ENCODE data around the gene FAM200C. TPM values are rescaled to one million over a fixed set of nuclear protein-coding genes. Genes with fewer than 3 reads are reported as not detected.
A peak's percentile ranks its signal among the peaks of the same experiment; 100 is the strongest.

The FAM200C gene
- total and polyA plus RNA-seq, 9 of the 15 experiments (the other 6 are each of a cell fraction or from before 2014, with no cell fraction given): 1.3 to 7.0 (median 1.8) TPM

DNA sequence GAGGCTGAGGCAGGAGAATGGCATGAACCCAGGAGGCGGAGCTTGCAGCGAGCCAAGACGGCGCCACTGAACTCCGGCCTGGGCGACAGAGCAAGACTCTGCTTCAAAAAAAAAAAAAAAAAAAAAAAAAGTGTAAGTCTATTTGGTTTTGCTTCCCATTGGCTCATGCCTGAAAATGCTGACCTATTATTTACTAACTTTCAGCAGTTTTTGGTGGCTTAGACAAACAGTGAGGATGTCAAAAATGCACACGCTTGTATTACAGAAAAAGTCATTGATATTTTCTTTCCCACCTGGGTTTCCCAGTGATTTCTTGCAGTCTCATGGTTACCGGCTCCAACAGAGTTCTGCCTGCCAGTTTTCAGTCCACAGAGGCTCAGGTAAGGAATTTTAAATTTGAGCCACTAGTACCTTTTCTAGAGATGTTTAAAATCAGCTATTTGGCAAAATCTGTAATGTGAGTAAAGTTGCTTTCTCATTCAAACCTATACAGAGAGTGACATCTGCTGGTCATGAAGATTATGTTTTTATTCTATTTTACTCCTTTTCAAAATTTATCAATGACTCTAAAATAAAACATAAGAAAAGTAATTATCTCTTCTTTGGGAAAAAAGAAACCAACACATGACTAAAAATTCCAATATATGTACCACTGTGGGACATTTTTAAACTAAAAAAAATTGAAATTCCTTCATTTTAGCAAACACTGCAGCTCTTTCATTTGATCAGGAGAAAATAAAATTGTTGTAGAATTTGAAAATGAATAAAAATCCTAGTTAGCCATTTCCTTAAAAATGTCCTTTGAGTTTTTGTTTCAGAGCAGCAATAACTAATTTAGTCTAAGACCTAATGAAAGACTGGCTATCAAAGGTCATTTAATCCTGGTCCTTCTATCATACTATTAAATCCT, 8.8 kb downstream of the FAM200C start (continued):
- TF ChIP-seq, protein P1, sequence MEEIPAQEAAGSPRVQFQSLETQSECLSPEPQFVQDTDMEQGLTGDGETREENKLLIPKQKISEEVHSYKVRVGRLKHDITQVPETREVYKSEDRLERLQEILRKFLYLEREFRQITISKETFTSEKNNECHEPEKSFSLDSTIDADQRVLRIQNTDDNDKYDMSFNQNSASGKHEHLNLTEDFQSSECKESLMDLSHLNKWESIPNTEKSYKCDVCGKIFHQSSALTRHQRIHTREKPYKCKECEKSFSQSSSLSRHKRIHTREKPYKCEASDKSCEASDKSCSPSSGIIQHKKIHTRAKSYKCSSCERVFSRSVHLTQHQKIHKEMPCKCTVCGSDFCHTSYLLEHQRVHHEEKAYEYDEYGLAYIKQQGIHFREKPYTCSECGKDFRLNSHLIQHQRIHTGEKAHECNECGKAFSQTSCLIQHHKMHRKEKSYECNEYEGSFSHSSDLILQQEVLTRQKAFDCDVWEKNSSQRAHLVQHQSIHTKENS (CRISPR knock-in tag; IDR thresholded peaks at IDR 0.05): no peak
- TF ChIP-seq BRCA1 (IDR thresholded peaks at IDR 0.05): no peak
- no peak for TF ChIP-seq BRCA1 (CRISPR knock-in tag; IDR thresholded peaks at IDR 0.05)
- TF ChIP-seq CBX2 (IDR thresholded peaks at IDR 0.05; ENCODE audit: insufficient read depth, low read length, poor library complexity, severe bottlenecking): no peak
- TF ChIP-seq, protein P2, sequence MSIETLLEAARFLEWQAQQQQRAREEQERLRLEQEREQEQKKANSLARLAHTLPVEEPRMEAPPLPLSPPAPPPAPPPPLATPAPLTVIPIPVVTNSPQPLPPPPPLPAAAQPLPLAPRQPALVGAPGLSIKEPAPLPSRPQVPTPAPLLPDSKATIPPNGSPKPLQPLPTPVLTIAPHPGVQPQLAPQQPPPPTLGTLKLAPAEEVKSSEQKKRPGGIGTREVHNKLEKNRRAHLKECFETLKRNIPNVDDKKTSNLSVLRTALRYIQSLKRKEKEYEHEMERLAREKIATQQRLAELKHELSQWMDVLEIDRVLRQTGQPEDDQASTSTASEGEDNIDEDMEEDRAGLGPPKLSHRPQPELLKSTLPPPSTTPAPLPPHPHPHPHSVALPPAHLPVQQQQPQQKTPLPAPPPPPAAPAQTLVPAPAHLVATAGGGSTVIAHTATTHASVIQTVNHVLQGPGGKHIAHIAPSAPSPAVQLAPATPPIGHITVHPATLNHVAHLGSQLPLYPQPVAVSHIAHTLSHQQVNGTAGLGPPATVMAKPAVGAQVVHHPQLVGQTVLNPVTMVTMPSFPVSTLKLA (conservative IDR thresholded peaks at IDR 0.05): no peak
- no peak for TF ChIP-seq ZNF75A (CRISPR knock-in tag; IDR thresholded peaks at IDR 0.05)
- TF ChIP-seq, protein P3, sequence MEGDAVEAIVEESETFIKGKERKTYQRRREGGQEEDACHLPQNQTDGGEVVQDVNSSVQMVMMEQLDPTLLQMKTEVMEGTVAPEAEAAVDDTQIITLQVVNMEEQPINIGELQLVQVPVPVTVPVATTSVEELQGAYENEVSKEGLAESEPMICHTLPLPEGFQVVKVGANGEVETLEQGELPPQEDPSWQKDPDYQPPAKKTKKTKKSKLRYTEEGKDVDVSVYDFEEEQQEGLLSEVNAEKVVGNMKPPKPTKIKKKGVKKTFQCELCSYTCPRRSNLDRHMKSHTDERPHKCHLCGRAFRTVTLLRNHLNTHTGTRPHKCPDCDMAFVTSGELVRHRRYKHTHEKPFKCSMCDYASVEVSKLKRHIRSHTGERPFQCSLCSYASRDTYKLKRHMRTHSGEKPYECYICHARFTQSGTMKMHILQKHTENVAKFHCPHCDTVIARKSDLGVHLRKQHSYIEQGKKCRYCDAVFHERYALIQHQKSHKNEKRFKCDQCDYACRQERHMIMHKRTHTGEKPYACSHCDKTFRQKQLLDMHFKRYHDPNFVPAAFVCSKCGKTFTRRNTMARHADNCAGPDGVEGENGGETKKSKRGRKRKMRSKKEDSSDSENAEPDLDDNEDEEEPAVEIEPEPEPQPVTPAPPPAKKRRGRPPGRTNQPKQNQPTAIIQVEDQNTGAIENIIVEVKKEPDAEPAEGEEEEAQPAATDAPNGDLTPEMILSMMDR (IDR thresholded peaks at IDR 0.05 in 2 of 3, conservative IDR thresholded peaks at IDR 0.05 in 1 of 3; ENCODE audit: insufficient read depth in 2 of 3, low read depth in 1 of 3, low read length in 3 of 3): peak in 2 of 3 experiments; percentile 32 to 69; a peak in 3 of 6 replicates
- TF ChIP-seq, protein P4, sequence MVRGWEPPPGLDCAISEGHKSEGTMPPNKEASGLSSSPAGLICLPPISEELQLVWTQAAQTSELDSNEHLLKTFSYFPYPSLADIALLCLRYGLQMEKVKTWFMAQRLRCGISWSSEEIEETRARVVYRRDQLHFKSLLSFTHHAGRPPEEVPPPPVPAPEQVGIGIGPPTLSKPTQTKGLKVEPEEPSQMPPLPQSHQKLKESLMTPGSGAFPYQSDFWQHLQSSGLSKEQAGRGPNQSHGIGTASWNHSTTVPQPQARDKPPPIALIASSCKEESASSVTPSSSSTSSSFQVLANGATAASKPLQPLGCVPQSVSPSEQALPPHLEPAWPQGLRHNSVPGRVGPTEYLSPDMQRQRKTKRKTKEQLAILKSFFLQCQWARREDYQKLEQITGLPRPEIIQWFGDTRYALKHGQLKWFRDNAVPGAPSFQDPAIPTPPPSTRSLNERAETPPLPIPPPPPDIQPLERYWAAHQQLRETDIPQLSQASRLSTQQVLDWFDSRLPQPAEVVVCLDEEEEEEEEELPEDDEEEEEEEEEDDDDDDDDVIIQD (CRISPR knock-in tag; IDR thresholded peaks at IDR 0.05): no peak
- no peak for TF ChIP-seq ZFX (CRISPR knock-in tag; IDR thresholded peaks at IDR 0.05)
- no peak for TF ChIP-seq MAFF (IDR thresholded peaks at IDR 0.05; ENCODE audit: low read length)
- no peak for TF ChIP-seq IRF2 (CRISPR knock-in tag; IDR thresholded peaks at IDR 0.05)
- TF ChIP-seq, protein P5, sequence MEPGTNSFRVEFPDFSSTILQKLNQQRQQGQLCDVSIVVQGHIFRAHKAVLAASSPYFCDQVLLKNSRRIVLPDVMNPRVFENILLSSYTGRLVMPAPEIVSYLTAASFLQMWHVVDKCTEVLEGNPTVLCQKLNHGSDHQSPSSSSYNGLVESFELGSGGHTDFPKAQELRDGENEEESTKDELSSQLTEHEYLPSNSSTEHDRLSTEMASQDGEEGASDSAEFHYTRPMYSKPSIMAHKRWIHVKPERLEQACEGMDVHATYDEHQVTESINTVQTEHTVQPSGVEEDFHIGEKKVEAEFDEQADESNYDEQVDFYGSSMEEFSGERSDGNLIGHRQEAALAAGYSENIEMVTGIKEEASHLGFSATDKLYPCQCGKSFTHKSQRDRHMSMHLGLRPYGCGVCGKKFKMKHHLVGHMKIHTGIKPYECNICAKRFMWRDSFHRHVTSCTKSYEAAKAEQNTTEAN (CRISPR knock-in tag; IDR thresholded peaks at IDR 0.05): no peak
- TF ChIP-seq WHSC1 (IDR thresholded peaks at IDR 0.05; ENCODE audit: low read length): no peak
- no peak for TF ChIP-seq DIDO1 (tag; IDR thresholded peaks at IDR 0.05; ENCODE audit: low read depth)
- TF ChIP-seq, protein P6, sequence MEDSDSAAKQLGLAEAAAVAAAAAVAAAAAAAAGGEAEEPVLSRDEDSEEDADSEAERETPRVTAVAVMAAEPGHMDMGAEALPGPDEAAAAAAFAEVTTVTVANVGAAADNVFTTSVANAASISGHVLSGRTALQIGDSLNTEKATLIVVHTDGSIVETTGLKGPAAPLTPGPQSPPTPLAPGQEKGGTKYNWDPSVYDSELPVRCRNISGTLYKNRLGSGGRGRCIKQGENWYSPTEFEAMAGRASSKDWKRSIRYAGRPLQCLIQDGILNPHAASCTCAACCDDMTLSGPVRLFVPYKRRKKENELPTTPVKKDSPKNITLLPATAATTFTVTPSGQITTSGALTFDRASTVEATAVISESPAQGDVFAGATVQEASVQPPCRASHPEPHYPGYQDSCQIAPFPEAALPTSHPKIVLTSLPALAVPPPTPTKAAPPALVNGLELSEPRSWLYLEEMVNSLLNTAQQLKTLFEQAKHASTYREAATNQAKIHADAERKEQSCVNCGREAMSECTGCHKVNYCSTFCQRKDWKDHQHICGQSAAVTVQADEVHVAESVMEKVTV (CRISPR knock-in tag; IDR thresholded peaks at IDR 0.05): peak; percentile 65
- TF ChIP-seq, protein P7, sequence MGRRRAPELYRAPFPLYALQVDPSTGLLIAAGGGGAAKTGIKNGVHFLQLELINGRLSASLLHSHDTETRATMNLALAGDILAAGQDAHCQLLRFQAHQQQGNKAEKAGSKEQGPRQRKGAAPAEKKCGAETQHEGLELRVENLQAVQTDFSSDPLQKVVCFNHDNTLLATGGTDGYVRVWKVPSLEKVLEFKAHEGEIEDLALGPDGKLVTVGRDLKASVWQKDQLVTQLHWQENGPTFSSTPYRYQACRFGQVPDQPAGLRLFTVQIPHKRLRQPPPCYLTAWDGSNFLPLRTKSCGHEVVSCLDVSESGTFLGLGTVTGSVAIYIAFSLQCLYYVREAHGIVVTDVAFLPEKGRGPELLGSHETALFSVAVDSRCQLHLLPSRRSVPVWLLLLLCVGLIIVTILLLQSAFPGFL (CRISPR knock-in tag; IDR thresholded peaks at IDR 0.05): no peak

Measured in K562 (cell line).